ENCODE measurements around the gene ADGRL1. TPM values are rescaled to one million over a fixed set of nuclear protein-coding genes. Genes with fewer than 3 reads are reported as not detected.

ADGRL1 gene
- total and polyA plus RNA-seq, 2 donors (not counting 1 experiment from before 2014, with no cell fraction given) = 1.7 to 3.5 TPM

DNA sequence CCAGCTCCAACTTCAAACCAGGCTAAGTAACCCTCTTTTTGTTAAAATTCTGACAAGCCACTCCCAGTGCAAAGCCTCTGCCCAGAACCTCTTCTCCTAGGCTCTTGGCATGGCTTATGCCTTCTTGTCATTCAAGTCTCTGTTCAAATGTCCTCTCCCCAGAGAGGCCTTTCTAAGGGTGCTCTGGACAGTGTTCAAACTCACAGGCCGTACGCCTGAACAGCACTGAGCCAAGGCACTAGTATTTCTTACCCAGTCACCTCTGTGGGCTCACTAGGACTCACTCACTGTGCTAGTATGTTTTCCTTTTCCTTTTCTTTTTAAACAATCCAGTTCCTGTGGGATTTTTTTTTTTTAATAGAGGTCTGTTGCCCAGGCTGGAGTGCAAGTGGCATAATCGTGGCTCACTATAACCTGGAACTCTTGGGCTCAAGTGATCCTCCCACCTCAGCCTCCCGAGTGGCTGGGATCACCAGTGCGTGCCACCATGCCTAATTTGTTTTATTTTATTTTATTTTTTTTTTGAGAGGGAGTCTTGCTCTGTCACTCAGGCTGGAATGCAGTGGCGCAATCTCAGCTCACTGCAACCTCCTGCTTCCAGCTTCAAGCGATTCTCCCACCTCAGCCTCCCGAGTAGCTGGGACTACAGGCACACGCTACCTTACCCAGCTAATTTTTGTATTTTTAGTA, 67.2 kb downstream of the ADGRL1 start:
- H3K9ac ChIP-seq (ENCODE audit: insufficient read depth, low read length) = no peak overlapping the region
- peak overlapping the region; percentile 17 for H3K27ac ChIP-seq (ENCODE audit: insufficient read depth, low read length)

GRCh38 chr19:14136509-14137281, 69.3 kb downstream of the ADGRL1 start, which contains the start of gene ASF1B:
ASF1B (minus strand) TSS chr19:14136589; CDS start chr19:14136456, 133 bp downstream.
- H3K9me3 ChIP-seq (ENCODE audit: control insufficient read depth, insufficient read depth, low read depth, low read length) = no peaks in the 10 kb centered on the region

More for the DNA sequence above, 67.2 kb downstream of the ADGRL1 start:
- peaks cover 5% of the 10 kb centered on the region for H3K4me1 ChIP-seq (ENCODE audit: control insufficient read depth, extremely low read depth, insufficient read depth, low read length)
- no peak for TF ChIP-seq EZH2 (IDR thresholded peaks at IDR 0.05; ENCODE audit: low read length, missing control alignments)
- TF ChIP-seq, protein P1, sequence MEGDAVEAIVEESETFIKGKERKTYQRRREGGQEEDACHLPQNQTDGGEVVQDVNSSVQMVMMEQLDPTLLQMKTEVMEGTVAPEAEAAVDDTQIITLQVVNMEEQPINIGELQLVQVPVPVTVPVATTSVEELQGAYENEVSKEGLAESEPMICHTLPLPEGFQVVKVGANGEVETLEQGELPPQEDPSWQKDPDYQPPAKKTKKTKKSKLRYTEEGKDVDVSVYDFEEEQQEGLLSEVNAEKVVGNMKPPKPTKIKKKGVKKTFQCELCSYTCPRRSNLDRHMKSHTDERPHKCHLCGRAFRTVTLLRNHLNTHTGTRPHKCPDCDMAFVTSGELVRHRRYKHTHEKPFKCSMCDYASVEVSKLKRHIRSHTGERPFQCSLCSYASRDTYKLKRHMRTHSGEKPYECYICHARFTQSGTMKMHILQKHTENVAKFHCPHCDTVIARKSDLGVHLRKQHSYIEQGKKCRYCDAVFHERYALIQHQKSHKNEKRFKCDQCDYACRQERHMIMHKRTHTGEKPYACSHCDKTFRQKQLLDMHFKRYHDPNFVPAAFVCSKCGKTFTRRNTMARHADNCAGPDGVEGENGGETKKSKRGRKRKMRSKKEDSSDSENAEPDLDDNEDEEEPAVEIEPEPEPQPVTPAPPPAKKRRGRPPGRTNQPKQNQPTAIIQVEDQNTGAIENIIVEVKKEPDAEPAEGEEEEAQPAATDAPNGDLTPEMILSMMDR (conservative IDR thresholded peaks at IDR 0.05 in 1 of 2, IDR thresholded peaks at IDR 0.05 in 1 of 2; ENCODE audit: low read depth in 1 of 2, low read length in 2 of 2) = no peak
- DNase-seq (ENCODE audit: low read depth in 2 of 2) = peak; percentile 57 to 61
- H2AFZ ChIP-seq (ENCODE audit: low read length) = no peak overlapping the region
- H3K79me2 ChIP-seq (ENCODE audit: control insufficient read depth, insufficient read depth, low read length) = peaks cover 13% of the 10 kb centered on the region
- H3K4me2 ChIP-seq (ENCODE audit: extremely low read depth, insufficient read depth, low read length) = peak overlapping the region; percentile 42
- no peaks in the 10 kb centered on the region for H4K20me1 ChIP-seq (ENCODE audit: control insufficient read depth, extremely low read depth, insufficient read depth, low read length)
- no peaks in the 10 kb centered on the region for H3K36me3 ChIP-seq (ENCODE audit: control insufficient read depth, insufficient read depth, low read length)
- H3K27me3 ChIP-seq (ENCODE audit: control insufficient read depth, insufficient read depth, low read length) = no peaks in the 10 kb centered on the region
- H3K9me3 ChIP-seq (ENCODE audit: control insufficient read depth, insufficient read depth, low read depth, low read length) = no peaks in the 10 kb centered on the region
- H3K4me3 ChIP-seq (replicated peaks in 1 of 4; ENCODE audit: control extremely low read depth in 1 of 4, insufficient read depth in 1 of 4, low read depth in 3 of 4, low read length in 4 of 4) = peak overlapping the region in 1 of 4 experiments; percentile 1

More at GRCh38 chr19:14136509-14137281, 69.3 kb downstream of the ADGRL1 start, which contains the start of gene ASF1B:
- Histone ChIP-seq H3K27ac (ENCODE audit: insufficient read depth, low read length) (peak within 1 kb of the TSS; percentile 85), H3K9ac (ENCODE audit: insufficient read depth, low read length) (peak within 1 kb of the TSS; percentile 82), H3K36me3 (ENCODE audit: control insufficient read depth, insufficient read depth, low read length) (no peaks in the 10 kb centered on the region), H3K4me2 (ENCODE audit: extremely low read depth, insufficient read depth, low read length) (peak within 1 kb of the TSS; percentile 89), H3K4me3 (replicated peaks in 1 of 4; ENCODE audit: control extremely low read depth in 1 of 4, insufficient read depth in 1 of 4, low read depth in 3 of 4, low read length in 4 of 4) (peak within 1 kb of the TSS; percentile 77 to 85 (median 80)), H4K20me1 (ENCODE audit: control insufficient read depth, extremely low read depth, insufficient read depth, low read length) (no peaks in the 10 kb centered on the region), H2AFZ (ENCODE audit: low read length) (peak within 1 kb of the TSS; percentile 91), H3K27me3 (ENCODE audit: control insufficient read depth, insufficient read depth, low read length) (no peaks in the 10 kb centered on the region), H3K4me1 (ENCODE audit: control insufficient read depth, extremely low read depth, insufficient read depth, low read length) (peaks cover 5% of the 10 kb centered on the region), H3K79me2 (ENCODE audit: control insufficient read depth, insufficient read depth, low read length) (peaks cover 13% of the 10 kb centered on the region)
- DNase-seq (ENCODE audit: low read depth in 2 of 2) = peak; percentile 100
- TF ChIP-seq, protein P1 (conservative IDR thresholded peaks at IDR 0.05 in 1 of 2, IDR thresholded peaks at IDR 0.05 in 1 of 2; ENCODE audit: low read depth in 1 of 2, low read length in 2 of 2) = peak; percentile 64 to 68
- no peak for TF ChIP-seq EZH2 (IDR thresholded peaks at IDR 0.05; ENCODE audit: low read length, missing control alignments)
